Tibial artery (tissue), 4 donors: ENCODE data around the gene PDE12.

Experiments
- DNase-seq, 2 donors: peaks; one replicate each; pipeline ENCODE4 v3.0.0-alpha.2; 2019
- H3K27ac ChIP-seq, 2 donors: fragments of 200-600 bp; sonication (generic) in 1 of 2; 1 replicate in 1 of 2; 2 replicates in 1 of 2; pipeline ENCODE4 v1.5.1; 2018 to 2019; ENCODE audit warnings: mild to moderate bottlenecking in 1 of 2
- H3K27me3 ChIP-seq, 2 donors: fragments of 200-600 bp; sonication (generic) in 1 of 2; one replicate each; pipeline versions ENCODE4 v1.5.1 to v1.6.0; 2016 to 2019
- H3K36me3 ChIP-seq, 3 donors: fragments of 200-600 bp; sonication (generic) in 2 of 3; one replicate each; pipeline ENCODE4 v1.5.1; 2016 to 2019; ENCODE audit warnings: mild to moderate bottlenecking in 2 of 3
- H3K4me1 ChIP-seq, 4 donors: fragments of 200-600 bp; sonication (generic) in 2 of 4; 1 replicate in 3 of 4; 2 replicates in 1 of 4; pipeline ENCODE4 v1.5.1; 2016 to 2019
- H3K4me3 ChIP-seq, 2 donors: fragments of 200-600 bp; sonication (generic) in 1 of 2; 1 replicate in 1 of 2; 2 replicates in 1 of 2; pipeline ENCODE4 v1.5.1; 2018 to 2019; ENCODE audit warnings: mild to moderate bottlenecking in 2 of 2
- H3K9me3 ChIP-seq, 3 donors: fragments of 200-600 bp; sonication (generic) in 1 of 3; one replicate each; pipeline ENCODE4 v1.5.1; 2016 to 2019
- CTCF ChIP-seq, 2 experiments: fragments of 200-600 bp in 1 of 2; fragments of 450-650 bp in 1 of 2; IDR thresholded peaks; one replicate each; pipeline ENCODE4 v1.5.1; 2017 to 2019; ENCODE audit warnings: antibody characterized with exemption in 2 of 2, mild to moderate bottlenecking in 1 of 2, moderate library complexity in 1 of 2
- intact Hi-C: fragments of 100-400 bp; cut with DNase I; formaldehyde crosslinking; loops from one replicate; pipeline ENCODE4 v1.15.0; 2023; ENCODE audit warnings: low total_unique reads

Gene PDE12

GRCh38 chr3:57557085-57557537, 1.0 kb downstream of the PDE12 start:
- intact Hi-C loops: loop anchor here (5.0 kb wide), 2 partner anchors 40 to 135 kb away; partner anchors contain the start of genes ARF4 and DENND6A
- peaks cover 0 to 36% (median 28%) of the 10 kb centered on the region in 4 donors for H3K4me1 ChIP-seq
- no peak for DNase-seq
- H3K27me3 ChIP-seq: no peaks in the 10 kb centered on the region
- peak overlapping the region; percentile 77 to 86 for H3K4me3 ChIP-seq
- H3K36me3 ChIP-seq: peaks cover 11 to 17% (median 16%) of the 10 kb centered on the region in 3 donors
- peak overlapping the region; percentile 83 for H3K27ac ChIP-seq
- no peak for TF ChIP-seq CTCF (IDR thresholded peaks at IDR 0.05)
- no peaks in the 10 kb centered on the region for H3K9me3 ChIP-seq

- no peak for DNase-seq
- Histone ChIP-seq H3K4me3 (no peak overlapping the region), H3K27ac (no peak overlapping the region), H3K9me3 (no peaks in the 10 kb centered on the region), H3K4me1 (peaks cover 0 to 36% (median 28%) of the 10 kb centered on the region in 4 donors), H3K36me3 (peaks cover 11 to 30% (median 16%) of the 10 kb centered on the region in 3 donors), H3K27me3 (no peaks in the 10 kb centered on the region)
- intact Hi-C loops: loop anchor here (5.0 kb wide), 2 partner anchors 38 to 133 kb away; partner anchors contain the start of genes ARF4 and DENND6A
- TF ChIP-seq CTCF (IDR thresholded peaks at IDR 0.05): no peak
Measured at GRCh38 chr3:57559526-57559925, 3.5 kb downstream of the PDE12 start.

- intact Hi-C loops: no loop called here
Measured at GRCh38 chr3:57569859-57570450, 13.9 kb downstream of the PDE12 start.

GRCh38 chr3:57570878-57571277, 14.8 kb downstream of the PDE12 start:
- Histone ChIP-seq H3K27ac (no peak overlapping the region), H3K36me3 (peaks cover 44 to 76% (median 70%) of the 10 kb centered on the region in 3 donors), H3K9me3 (no peaks in the 10 kb centered on the region), H3K4me3 (no peak overlapping the region), H3K27me3 (no peaks in the 10 kb centered on the region), H3K4me1 (peaks cover 0 to 3% (median under 1%) of the 10 kb centered on the region in 4 donors)
- TF ChIP-seq CTCF (IDR thresholded peaks at IDR 0.05): no peak
- DNase-seq: no peak
- intact Hi-C loops: no loop called here

More at GRCh38 chr3:57569859-57570450, 13.9 kb downstream of the PDE12 start:
- Histone ChIP-seq H3K36me3 (peaks cover 43 to 80% (median 76%) of the 10 kb centered on the region in 3 donors), H3K4me1 (no peaks in the 10 kb centered on the region), H3K27ac (no peak overlapping the region), H3K9me3 (no peaks in the 10 kb centered on the region), H3K27me3 (no peaks in the 10 kb centered on the region), H3K4me3 (no peak overlapping the region)
- no peak for TF ChIP-seq CTCF (IDR thresholded peaks at IDR 0.05)
- DNase-seq: no peak

- no peaks in the 10 kb centered on the region for H3K9me3 ChIP-seq
- no peak overlapping the region for H3K4me3 ChIP-seq
- no peak overlapping the region for H3K27ac ChIP-seq
- no peaks in the 10 kb centered on the region for H3K27me3 ChIP-seq
- intact Hi-C loops: no loop called here
- H3K36me3 ChIP-seq: peaks cover 42 to 65% (median 61%) of the 10 kb centered on the region in 3 donors
- peaks cover 0 to 13% (median 9%) of the 10 kb centered on the region in 4 donors for H3K4me1 ChIP-seq
- TF ChIP-seq CTCF (IDR thresholded peaks at IDR 0.05): no peak
- no peak for DNase-seq
Measured at GRCh38 chr3:57572096-57572495, 16.0 kb downstream of the PDE12 start.
